Left forelimb (tissue), 1 donor: ENCODE measurements around the gene SMYD3.
A peak's percentile ranks its signal among the peaks of the same experiment; 100 is the strongest.
"Not testable (repeated sequence)": the region's sequence is repeated elsewhere in the genome, so short reads cannot be mapped to it uniquely, and the experiment has no call there.

Experiments
- DNase-seq: peaks from one replicate; pipeline ENCODE4 v3.0.0-alpha.2; 2018; ENCODE audit warnings: low spot score

Gene SMYD3

DNA sequence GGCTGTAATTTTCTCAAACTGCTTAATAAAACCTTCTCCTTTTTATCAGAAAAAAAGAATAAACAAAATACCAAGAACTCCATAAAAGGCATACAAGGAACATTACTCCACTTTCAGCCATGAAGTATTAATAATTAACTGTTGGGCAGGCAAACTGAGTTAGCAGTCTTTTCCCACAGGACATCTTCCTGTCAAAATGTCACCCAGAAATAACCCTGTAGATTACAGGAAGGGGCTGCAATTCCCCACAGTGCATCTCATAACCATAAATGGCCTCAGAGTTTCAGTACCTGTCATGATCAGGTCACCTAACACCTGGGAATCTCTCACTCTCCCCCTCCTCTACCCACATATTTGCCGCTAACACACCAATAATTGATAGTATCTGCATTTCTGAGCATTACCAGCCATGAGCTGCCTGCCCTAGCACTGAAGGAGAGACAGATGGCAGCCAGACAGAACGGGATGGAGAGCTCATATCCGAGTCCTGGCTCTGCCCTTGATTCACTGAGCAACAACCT is 475.0 kb downstream of the SMYD3 start:
- no peak for DNase-seq

DNA sequence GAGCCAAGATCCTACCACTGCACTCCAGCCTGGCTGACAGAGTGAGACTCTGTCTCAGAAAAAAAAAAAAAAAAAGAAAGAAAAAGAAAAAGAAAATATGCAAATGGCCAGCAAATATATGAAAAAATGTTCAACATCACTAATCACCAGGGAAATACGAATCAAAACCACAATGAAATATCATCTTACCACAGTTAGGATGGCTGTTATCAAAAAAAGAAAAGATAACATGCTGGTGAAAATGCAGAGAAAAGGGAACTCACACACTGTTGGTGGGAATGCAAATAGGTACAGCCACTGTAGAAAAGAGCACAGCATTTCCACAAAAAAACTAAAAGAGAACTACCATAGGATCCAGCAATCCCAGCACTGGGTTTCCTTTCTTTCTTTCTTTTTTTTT is 477.5 kb downstream of the SMYD3 start:
- DNase-seq, result no peak

DNA sequence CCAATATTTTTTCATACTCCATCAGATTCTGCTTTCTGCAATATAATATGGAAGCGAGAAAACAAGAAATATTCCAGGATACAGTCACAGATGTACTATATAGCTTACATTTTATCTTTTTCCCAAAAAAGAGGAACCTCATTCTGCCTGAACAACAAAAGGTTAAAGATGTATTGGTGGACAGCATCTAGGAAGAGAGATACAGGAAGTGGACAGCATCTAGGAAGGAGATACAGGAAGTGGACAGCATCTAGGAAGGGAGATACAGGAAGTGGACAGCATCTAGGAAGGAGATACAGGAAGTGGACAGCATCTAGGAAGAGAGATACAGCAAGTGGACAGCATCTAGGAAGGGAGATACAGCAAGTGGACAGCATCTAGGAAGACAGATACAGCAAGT is 483.0 kb downstream of the SMYD3 start:
- not testable (repeated sequence) for DNase-seq

DNA sequence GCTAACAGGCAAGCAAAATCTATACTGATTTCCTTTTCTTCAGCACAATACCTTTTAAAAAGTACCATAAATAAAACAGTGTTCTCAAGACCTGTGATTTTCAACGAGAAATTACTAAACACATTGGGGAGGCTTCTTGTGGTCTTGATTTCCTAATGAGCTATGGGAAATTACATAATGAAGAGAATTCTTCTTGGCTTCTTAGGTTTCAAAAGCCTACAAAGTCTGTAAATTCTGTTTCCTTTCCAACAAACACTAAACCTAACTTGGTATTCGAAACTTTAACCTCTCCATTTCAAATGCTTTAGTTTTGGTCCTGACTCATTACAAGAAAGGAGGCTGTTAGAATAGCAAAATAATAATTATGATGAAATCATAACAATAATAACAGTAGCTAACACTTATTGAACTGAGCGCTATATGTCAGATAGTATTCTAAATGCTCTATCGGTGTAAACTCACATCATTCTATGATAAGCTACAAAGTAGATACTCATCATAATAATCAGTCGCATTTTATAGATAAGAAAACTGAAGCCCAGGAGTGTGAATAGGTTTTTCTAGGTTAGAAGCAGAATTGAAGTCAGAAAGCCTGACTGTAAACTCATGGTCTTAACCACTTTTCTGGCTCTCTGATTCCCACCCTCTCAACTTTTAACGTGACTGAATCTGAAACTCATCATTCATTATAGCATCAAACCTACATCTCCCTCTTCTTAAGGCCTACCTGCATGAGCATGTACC is 486.7 kb downstream of the SMYD3 start:
- DNase-seq, result no peak

DNA sequence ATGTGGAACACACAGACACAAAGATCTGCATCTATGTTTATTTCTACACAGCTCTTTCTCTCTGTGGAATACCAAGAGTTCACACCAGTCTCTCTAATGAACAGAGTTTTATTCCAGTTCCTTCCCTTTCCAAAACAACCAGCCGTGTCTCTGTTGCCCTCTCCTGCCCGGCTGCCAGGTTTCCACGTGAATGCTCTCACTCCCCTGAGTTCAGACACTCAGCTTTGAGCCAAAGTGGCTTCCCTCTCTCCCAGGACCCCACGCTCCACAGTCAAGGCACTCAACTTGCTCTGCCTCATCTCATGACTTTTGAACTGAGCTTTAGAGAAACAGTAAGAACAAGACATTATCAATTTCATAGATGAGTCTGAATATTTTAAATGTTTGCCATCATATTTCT is 488.9 kb downstream of the SMYD3 start:
- no peak for DNase-seq

DNA sequence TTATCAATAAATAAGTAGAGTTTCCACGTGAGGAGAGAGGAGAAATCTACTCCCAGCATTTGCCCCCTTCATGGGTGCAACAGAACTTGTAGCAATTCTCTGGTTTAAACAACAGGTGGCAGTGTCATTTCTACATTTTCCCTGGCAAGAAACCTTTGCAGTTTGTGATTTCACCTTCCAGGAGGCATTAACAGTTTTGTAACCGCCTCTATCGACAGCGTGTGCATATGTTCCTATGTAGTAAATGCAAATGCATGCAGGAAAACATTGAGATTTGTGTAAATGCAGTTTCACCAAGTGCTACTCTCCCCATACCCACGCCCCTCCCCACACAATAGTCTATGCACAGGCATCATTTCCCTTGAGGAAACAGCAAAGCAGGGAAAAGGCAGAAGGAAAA is 494.7 kb downstream of the SMYD3 start:
- DNase-seq, result no peak

DNA sequence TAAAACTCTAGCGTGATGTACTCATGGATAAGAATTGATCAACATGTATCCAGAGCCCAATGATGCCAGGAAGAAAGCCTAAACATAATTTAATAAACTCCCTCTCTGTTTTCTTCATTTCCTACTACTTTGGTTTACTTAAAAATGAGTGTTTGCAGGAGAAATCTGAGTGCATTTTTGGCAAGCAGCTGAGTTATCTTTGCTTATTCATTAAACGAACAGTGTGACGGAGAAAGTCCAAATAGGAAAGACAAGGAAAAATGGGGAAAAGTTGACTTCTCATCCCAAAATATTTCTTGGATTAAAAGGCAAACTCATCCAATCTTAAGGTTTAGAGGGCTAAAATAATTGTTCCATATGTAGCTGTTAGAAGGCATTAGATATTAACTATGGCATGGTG is 496.7 kb downstream of the SMYD3 start:
- no peak for DNase-seq

DNA sequence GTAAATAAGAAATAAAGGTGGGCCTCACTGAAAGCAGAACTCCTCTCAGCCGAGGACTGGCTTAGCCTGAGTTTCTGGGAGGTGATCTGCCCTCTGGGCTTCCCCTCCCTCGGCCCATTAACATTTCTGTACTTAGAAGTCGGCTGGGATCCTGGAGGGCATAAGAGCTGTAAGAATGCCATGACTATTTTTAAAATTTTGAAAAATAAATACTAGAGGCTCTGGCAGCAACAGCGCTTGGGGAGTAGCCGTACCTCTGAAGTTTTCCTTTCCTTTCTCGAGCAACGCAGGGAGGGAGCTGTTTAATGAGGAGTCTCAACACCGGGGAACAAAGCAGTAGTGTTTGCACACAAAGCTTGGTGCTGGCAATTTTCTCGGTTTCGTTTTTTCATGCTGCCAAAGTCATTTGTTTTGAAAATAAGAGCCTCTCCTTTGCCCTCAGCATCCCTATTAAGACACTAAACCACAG is 498.7 kb downstream of the SMYD3 start:
- no peak for DNase-seq

DNA sequence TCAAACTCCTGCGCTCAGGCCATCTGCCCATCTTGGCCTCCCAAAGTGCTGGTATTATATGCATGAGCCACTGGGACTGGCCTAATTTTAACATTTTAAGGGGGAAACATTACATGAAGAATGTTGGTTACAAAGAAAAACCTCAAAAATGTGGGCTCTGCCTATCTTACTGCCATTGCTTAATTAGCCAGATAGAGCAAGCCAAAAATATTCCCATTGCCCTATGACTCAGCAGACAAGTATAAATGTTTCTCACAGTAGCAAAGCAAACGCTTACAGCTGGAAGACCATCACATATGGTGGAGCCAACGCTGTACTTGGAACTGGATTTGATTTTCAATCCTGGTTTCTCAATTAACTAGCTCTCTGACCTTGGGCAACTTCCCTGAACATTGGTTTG is 502.0 kb downstream of the SMYD3 start:
- DNase-seq, result no peak

DNA sequence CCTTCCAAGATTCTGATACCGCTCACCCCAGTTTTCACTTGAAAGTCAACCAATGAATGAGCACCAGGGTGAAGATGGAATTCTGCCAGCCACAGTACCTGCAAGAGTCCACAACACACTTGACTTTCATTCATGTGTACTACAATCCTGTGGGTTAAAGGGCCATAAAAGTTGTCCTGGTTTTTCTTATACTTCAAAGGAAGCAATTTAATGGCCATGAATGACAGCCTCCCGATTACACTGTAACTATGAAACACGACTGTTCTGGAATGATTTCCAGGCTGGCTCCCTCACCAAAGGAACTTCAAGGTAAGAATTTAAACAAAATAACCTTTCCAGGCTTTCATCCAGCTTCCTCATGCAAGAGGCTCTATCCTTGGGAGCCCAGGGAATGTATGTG is 502.8 kb downstream of the SMYD3 start:
- no peak for DNase-seq

DNA sequence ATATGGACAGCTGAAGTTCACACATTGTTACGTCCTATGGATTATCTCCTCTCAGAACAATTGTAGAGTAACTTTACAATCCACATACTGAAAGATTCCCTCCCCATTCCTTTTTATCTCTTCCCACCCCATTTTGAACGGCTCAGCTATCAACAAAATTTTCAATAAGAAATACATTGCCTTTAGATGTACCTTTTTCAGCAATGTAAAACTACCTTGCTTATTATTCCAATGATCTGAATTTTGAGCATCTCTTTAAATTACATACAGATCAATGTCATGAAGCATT is 503.7 kb downstream of the SMYD3 start:
- DNase-seq, result no peak

DNA sequence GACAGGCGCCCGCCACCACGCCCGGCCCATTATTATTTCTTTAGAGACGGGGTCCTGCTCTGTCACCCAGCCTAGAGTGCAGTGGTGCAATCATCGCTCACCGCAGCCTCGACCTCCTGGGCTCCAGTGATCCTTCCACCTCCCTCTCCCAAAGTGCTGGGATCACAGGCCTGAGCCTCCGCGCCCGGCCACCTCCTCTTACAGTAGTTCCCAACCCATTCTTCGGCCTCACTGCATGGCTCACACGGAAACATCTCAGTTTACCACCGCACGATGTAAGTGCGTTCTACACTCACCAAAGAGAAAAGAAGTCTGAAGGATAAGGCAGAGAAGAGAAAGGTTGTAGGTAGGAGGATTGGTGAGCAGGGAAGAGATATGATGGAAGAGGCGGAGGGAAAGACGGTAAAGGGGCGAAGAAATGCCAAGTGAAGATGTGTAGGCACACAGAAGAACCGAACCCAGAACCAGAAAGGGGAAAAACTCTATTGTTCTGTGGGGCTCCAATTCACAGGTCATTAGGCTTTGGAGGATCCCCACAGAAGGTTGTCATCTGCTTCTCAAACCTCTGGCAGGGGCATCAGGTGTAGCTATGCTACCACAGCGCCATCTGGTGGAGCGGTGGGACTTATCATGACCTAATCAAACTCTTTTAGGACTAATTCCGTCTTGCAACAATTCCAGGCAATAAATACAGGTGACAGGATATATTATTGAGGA is 504.2 kb downstream of the SMYD3 start:
- DNase-seq, result peak; percentile 77

DNA sequence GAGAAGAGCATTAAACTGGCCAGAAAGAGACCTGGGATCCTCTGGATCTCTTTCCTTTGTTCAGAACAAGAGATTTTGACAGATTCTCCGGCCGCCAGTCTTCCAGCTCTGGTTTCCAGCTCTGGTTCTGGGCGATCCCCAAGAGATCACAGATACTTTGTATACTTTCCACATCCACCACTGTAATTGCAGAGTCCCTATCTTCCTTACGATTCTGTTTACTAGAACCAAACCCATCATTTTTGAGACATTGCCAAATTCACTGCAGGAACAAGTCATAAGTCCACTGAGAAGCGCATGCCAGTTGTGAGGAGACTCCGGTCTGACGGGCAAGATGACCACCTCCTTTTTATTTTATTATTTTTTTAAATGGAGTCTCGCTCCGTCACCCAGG is 505.2 kb downstream of the SMYD3 start:
- DNase-seq, result no peak

DNA sequence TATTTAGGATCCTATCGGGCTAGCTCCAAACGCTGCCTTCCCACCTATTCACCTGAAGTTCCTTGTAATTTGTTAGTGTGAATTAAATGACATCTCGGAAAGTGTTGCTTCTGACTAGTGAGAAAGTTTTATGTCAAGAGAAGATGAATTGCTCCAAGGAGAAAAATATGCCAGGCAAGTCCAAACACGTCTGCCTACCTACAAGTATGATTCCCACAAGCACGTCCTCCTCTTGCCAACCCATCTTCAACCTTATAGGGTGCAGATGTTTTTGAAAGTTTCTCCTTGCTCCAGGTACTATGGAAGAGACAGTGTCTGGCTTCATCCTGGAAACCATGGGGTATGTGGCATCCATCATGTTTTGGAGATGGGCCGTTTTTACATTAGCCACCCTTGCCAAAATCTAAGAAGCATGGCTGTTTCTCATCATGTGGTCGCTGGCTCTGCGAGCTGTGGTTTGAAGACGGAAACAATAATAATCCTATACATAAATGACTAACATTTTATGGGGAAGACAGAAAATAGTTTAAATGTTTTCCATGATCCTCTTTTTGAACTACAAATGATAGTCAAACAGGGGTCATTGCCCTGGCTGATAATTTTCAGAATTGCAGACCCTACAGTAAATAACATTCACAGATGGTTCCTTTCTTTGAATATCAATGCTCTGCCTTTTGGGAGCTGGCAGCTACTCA is 505.8 kb downstream of the SMYD3 start:
- DNase-seq, result no peak

DNA sequence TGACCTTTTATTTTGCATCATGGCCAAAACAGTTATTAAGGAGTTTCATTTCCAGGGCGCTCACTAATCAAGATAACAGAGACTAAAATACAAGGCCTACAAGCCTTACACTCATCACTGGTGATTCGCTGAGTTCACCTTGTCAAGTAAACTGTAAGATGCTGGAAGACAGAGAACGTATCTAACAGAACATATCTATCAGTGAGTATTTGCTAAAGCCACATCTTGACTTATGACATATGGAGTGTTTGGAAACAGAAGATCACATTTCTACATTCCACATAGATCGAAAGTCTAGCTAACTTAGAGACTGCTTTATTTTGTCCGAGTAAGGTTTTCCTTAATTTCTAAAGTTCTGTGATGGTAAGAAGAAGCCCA is 506.5 kb downstream of the SMYD3 start:
- DNase-seq, result no peak

DNA sequence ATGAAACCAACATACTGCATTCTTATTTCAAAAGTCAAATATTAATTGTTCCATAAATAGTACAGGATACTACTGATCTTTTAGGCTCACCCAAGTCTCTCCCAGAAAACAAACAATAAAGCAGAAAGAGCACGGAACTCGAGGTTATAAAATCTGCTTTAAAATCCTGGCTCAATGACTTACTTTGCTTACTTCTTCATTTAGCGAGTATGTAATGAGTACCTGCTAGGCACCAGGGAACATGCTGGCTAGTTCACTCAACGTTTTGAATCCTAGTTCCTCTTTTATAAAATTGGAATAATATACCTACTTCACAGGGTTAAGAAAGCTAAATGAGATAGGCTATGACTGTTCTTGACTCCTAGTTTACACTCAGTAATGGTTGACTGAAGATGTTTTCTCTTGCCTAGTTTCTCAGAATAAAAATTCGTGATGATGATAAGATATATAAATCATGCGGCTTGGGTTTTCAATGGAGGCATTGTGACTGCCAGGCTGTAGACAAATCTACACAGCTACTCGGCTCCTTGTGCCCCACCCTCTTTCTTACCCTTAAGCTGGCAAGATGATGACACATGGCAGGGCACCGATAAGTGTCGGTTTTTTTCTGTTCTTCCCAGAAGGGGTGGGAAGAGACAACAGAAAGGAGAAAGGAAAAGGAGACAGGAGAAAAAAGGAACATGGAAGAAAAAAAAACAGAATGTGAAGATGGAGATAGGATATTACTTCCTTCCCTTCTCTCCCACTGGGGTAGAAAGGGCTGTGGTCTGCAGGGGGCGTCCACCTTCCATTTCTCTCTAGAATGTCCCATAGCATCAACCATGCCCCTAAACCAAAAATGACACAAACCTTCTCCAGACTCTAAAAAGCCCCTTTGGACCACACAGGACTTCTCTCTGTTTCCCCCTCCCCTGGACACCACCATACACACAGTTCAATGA is 507.1 kb downstream of the SMYD3 start:
- DNase-seq, result no peak

DNA sequence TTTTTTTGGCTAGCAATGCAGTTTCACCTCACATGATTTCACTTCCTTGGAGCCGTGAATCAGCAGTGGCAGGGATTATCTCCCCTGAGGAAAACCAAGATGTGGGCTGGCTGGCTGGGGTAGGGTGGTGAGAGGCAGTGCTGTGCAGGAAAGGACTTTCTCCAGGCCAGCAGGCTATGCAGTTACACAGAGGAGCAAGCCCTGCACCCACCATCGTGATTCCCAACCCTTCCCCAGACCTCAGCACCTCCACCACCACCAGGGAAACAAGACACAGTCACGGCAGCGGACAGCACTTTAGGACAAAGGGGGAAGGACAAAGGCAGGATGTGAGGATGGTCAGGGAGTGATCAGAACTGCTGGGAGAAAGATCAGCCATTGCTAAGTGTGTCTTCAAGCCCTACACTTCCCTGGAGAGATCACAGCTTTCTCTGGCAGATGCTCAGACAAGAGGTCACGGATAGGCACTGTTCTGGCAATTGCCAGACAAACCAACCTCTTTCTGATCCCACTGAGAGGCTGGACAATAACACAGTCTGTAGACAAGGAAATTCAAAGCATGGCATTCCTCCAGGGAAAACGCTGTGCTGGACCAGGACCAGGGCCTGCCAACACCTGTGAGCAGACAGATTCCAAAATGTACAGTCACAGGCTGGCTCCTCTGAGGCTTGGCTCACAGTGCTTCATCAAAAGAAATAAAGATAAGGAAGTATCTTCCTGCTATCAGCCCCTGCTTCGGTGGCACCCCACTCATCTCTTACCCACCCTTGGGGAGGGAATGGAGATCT is 509.4 kb downstream of the SMYD3 start:
- DNase-seq, result no peak

DNA sequence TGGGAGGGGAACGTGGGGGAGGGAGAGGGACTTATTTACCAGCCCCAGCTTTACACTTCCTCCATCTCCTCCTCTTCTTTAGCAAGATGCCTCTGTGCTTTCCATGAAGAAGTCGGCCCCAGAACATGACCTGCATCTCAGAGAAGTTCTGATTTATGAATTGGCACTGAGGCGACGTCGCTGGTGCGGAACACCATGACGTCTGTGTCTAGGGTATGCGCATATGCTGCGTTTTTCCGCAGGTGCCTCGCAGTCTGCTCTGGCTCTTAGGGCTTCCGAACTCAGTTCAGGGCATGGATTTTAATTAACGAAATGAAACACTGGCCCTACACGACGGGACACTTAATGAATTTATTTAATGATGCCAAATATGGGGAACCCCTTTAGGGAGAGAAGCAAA is 510.3 kb downstream of the SMYD3 start:
- DNase-seq, result no peak

DNA sequence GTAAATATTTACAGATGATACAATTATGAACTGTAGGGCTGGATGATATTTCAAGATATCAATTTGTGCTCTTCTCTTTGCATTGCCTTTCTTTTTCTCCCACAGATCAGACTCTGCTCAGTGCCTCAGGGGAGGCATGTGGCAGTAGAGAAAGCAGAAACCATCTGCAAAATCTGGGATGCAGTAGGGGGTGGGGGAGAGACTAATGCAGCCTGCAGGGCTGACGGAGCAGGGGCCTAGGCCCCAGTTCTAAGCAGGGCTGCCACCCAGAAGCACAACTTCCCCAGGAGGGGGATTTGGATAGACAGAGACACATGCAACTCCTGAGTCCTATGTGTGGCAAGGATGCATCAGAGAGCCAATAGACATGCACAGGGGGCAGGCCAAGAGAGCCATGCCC is 511.6 kb downstream of the SMYD3 start:
- no peak for DNase-seq

DNA sequence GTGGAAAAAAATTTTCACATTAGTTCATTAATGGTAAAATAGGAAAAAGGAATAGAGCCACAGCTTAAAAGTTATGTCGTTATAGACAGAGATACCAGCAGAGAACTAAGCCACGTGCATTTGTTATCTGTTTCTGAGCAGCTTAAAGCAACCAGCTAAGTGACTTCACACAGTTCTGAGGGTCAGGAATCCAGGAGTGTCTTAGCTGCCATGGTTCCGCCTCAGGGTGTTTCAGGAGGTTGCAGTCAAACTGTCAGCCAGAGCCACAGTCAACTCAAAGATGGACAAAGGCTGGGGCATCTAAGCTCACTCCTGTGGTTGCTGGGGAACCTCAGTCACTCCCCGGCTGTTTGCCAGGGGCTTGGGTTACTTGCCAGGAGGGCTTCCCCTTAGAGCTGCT is 515.8 kb downstream of the SMYD3 start:
- DNase-seq, result no peak

DNA sequence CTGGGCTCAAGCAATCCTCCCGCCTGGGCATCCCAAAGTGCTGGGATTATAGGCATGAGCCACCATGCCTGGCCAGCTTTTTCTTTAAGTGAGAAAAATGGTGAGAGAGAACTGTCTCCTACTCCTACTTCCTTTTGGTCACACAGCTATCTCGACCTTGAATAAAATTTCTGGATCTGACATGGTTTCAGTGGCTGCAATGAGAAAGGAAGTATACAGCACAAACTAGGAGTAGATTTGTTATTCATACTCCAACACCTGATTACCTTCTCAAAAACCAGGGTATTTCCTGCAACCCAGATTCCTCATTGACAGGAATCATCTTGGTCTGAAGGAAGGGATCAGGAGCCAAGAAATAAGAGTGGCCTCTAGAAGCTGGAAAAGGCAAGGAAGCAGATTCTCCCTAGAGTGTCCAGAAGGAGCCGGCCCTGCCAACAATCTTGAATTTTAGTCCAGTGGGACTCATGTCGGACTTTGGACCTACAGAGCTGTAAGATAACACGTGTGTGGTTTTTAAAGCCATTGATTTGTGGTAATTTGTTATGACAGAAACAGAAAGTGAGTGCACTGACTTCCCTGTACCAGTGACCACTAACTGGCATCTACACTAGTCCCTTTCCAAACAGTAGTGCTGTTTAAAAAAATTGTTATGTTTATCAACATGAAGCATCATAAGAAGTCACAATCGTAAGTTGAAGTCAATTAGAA is 516.6 kb downstream of the SMYD3 start:
- DNase-seq, result no peak
